H1 (cell line): ENCODE data around the gene CPA1.

Experiments
- ASH2L ChIP-seq: fragments of 200-600, 300-600 bp; sonication (generic); IDR thresholded peaks from one replicate; pipeline ENCODE4 v1.7.1; 2017; ENCODE audit warnings: low read length
- BRCA1 ChIP-seq: IDR thresholded peaks from 2 replicates; pipeline ENCODE4 v1.6.1; 2012; ENCODE audit warnings: low read depth, low read length, improper control_type of control experiment
- CHD2 ChIP-seq: IDR thresholded peaks from 2 replicates; pipeline ENCODE4 v1.6.1; 2012; ENCODE audit warnings: low read length, improper control_type of control experiment
- CTCF ChIP-seq, 3 experiments: IDR thresholded peaks; 1 replicate in 2 of 3; 2 replicates in 1 of 3; pipeline versions ENCODE4 v1.5.1 to v1.6.1; 2011; ENCODE audit warnings: low read length in 3 of 3, mild to moderate bottlenecking in 3 of 3, inconsistent platforms in 2 of 3, low read depth in 1 of 3, moderate library complexity in 1 of 3; ENCODE audit not compliant: insufficient read depth in 1 of 3; ENCODE audit errors: control extremely low read depth in 1 of 3
- EGR1 ChIP-seq: IDR thresholded peaks from 2 replicates; pipeline ENCODE4 v1.6.1; 2011; ENCODE audit warnings: low read depth, low read length, borderline replicate concordance
- EZH2 ChIP-seq: fragments of 200-600 bp; sonication (generic); IDR thresholded peaks from 2 replicates; pipeline ENCODE4 v1.7.1; 2012; ENCODE audit warnings: low read depth, mild to moderate bottlenecking, moderate library complexity, low read length, inconsistent platforms; ENCODE audit not compliant: severe bottlenecking
- HDAC6 ChIP-seq: IDR thresholded peaks from one replicate; pipeline ENCODE4 v1.7.1; 2012; ENCODE audit warnings: low read depth, mild to moderate bottlenecking, inconsistent platforms, low read length, moderate library complexity
- KDM5A ChIP-seq: fragments of 200-600 bp; IDR thresholded peaks from 2 replicates; pipeline ENCODE4 v1.7.1; 2012; ENCODE audit warnings: mild to moderate bottlenecking, low read length, inconsistent platforms, mixed read lengths
- NRF1 ChIP-seq: IDR thresholded peaks from 2 replicates; pipeline ENCODE4 v1.6.1; 2011; ENCODE audit warnings: mild to moderate bottlenecking, low read depth, low read length, improper control_type of control experiment
- POLR2A ChIP-seq, 2 experiments: IDR thresholded peaks; 1 replicate in 1 of 2; 2 replicates in 1 of 2; pipeline ENCODE4 v1.6.1; 2011; ENCODE audit warnings: low read depth in 2 of 2, low read length in 2 of 2, mild to moderate bottlenecking in 2 of 2; ENCODE audit errors: control extremely low read depth in 1 of 2
- POLR2AphosphoS5 ChIP-seq: IDR thresholded peaks from 2 replicates; pipeline ENCODE4 v1.6.1; 2011; ENCODE audit warnings: low read depth, low read length
- RFX5 ChIP-seq: IDR thresholded peaks from 2 replicates; pipeline ENCODE4 v1.6.1; 2011; ENCODE audit warnings: low read depth, low read length, improper control_type of control experiment, borderline replicate concordance
- TF ChIP-seq, protein P1 (sequence below): IDR thresholded peaks from 2 replicates; pipeline ENCODE4 v1.6.1; 2012; ENCODE audit warnings: low read length, inconsistent platforms

- TF ChIP-seq POLR2A (IDR thresholded peaks at IDR 0.05; ENCODE audit: control extremely low read depth in 1 of 2, low read depth in 2 of 2, low read length in 2 of 2) = no peak
- TF ChIP-seq CTCF (IDR thresholded peaks at IDR 0.05; ENCODE audit: control extremely low read depth in 1 of 3, insufficient read depth in 1 of 3, low read depth in 1 of 3, low read length in 3 of 3) = no peak
- TF ChIP-seq RFX5 = no peak
- TF ChIP-seq POLR2AphosphoS5 = no peak
- TF ChIP-seq NRF1 = no peak
- TF ChIP-seq BRCA1 = no peak
- no peak for TF ChIP-seq CHD2
- TF ChIP-seq EGR1 = no peak
- TF ChIP-seq, protein P1, sequence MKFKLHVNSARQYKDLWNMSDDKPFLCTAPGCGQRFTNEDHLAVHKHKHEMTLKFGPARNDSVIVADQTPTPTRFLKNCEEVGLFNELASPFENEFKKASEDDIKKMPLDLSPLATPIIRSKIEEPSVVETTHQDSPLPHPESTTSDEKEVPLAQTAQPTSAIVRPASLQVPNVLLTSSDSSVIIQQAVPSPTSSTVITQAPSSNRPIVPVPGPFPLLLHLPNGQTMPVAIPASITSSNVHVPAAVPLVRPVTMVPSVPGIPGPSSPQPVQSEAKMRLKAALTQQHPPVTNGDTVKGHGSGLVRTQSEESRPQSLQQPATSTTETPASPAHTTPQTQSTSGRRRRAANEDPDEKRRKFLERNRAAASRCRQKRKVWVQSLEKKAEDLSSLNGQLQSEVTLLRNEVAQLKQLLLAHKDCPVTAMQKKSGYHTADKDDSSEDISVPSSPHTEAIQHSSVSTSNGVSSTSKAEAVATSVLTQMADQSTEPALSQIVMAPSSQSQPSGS = no peak
- no peak for TF ChIP-seq HDAC6
- no peak for TF ChIP-seq KDM5A
- TF ChIP-seq EZH2 = no peak
- no peak for TF ChIP-seq ASH2L
Measured at GRCh38 chr7:130369110-130369711, 11.1 kb upstream of the CPA1 start.
